ENCODE data around the gene NPR1. TPM values are rescaled to one million over a fixed set of nuclear protein-coding genes. Genes with fewer than 3 reads are reported as not detected.
A peak's percentile ranks its signal among the peaks of the same experiment; 100 is the strongest.

NPR1 gene
- total RNA-seq, 1 donor from 2014 or later = 0.19 TPM

GRCh38 chr1:153734396-153735089 lies 56.1 kb downstream of the NPR1 start:
- H3K4me2 ChIP-seq = peak overlapping the region; percentile 42
- H3K36me3 ChIP-seq = no peaks in the 10 kb centered on the region
- peaks cover 26% of the 10 kb centered on the region for H3K4me1 ChIP-seq
- H3K27me3 ChIP-seq = no peaks in the 10 kb centered on the region
- TF ChIP-seq EZH2 (IDR thresholded peaks at IDR 0.05) = no peak
- TF ChIP-seq, protein P1, sequence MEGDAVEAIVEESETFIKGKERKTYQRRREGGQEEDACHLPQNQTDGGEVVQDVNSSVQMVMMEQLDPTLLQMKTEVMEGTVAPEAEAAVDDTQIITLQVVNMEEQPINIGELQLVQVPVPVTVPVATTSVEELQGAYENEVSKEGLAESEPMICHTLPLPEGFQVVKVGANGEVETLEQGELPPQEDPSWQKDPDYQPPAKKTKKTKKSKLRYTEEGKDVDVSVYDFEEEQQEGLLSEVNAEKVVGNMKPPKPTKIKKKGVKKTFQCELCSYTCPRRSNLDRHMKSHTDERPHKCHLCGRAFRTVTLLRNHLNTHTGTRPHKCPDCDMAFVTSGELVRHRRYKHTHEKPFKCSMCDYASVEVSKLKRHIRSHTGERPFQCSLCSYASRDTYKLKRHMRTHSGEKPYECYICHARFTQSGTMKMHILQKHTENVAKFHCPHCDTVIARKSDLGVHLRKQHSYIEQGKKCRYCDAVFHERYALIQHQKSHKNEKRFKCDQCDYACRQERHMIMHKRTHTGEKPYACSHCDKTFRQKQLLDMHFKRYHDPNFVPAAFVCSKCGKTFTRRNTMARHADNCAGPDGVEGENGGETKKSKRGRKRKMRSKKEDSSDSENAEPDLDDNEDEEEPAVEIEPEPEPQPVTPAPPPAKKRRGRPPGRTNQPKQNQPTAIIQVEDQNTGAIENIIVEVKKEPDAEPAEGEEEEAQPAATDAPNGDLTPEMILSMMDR (IDR thresholded peaks at IDR 0.05) = no peak
- TF ChIP-seq EZH2phosphoT487 (IDR thresholded peaks at IDR 0.05) = no peak
- H3K9me3 ChIP-seq (ENCODE audit: low read depth) = no peaks in the 10 kb centered on the region
- peaks cover 49% of the 10 kb centered on the region for H3K79me2 ChIP-seq (ENCODE audit: low read depth)
- peaks cover 12% of the 10 kb centered on the region for H3F3A ChIP-seq (ENCODE audit: low read depth)
- H3K27ac ChIP-seq = peak overlapping the region; percentile 79
- H3K9ac ChIP-seq = peak overlapping the region; percentile 45
- no peak overlapping the region for H2AFZ ChIP-seq (replicated peaks)
- peaks cover 7% of the 10 kb centered on the region for H3K36me3 Mint-ChIP-seq
- H3K4me3 ChIP-seq = no peak overlapping the region
- peak overlapping the region; percentile 5 for H3K4me3 Mint-ChIP-seq
- H3K27ac Mint-ChIP-seq = peak overlapping the region; percentile 25
- no peaks in the 10 kb centered on the region for H3K9me3 Mint-ChIP-seq
- peaks cover 27% of the 10 kb centered on the region for H3K4me1 Mint-ChIP-seq
- no peaks in the 10 kb centered on the region for H3K27me3 Mint-ChIP-seq (ENCODE audit: insufficient read depth, low read depth)
- peaks cover 7% of the 10 kb centered on the region for H4K20me1 ChIP-seq (ENCODE audit: low read depth)
- DNase-seq (ENCODE audit: low spot score) = peak; percentile 34

DNA sequence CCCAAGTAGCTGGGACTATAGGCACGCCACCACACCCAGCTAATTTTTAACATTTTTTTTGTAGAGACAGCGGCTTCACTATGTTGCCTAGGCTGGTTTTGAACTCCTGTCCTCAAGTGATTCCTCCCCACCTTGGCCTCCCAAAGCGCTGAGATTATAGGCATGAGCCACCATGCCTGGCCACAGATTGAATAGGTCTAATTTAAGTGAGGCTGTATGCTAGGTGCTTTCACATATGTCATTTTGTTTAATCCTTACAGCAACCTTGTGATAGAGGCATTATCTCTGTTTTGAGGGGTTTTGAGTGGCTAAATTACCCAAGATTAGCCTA lies 56.6 kb downstream of the NPR1 start:
- Histone ChIP-seq H3K4me3 (no peak overlapping the region), H4K20me1 (ENCODE audit: low read depth) (peaks cover 7% of the 10 kb centered on the region), H3K4me1 (peaks cover 21% of the 10 kb centered on the region), H3K27me3 (no peaks in the 10 kb centered on the region), H3K4me2 (no peak overlapping the region), H3K36me3 (no peaks in the 10 kb centered on the region), H3K79me2 (ENCODE audit: low read depth) (peaks cover 44% of the 10 kb centered on the region), H2AFZ (replicated peaks) (no peak overlapping the region), H3K9ac (no peak overlapping the region), H3F3A (ENCODE audit: low read depth) (peaks cover 11% of the 10 kb centered on the region), H3K27ac (no peak overlapping the region), H3K9me3 (ENCODE audit: low read depth) (no peaks in the 10 kb centered on the region)
- no peak for DNase-seq (ENCODE audit: low spot score)
- H3K4me1 Mint-ChIP-seq = peaks cover 23% of the 10 kb centered on the region
- peaks cover 7% of the 10 kb centered on the region for H3K36me3 Mint-ChIP-seq
- no peaks in the 10 kb centered on the region for H3K9me3 Mint-ChIP-seq
- TF ChIP-seq EZH2phosphoT487 (IDR thresholded peaks at IDR 0.05) = no peak
- peak overlapping the region; percentile 25 for H3K27ac Mint-ChIP-seq
- H3K4me3 Mint-ChIP-seq = peak overlapping the region; percentile 5
- H3K27me3 Mint-ChIP-seq (ENCODE audit: insufficient read depth, low read depth) = no peaks in the 10 kb centered on the region

GRCh38 chr1:153741986-153742385 lies 63.5 kb downstream of the NPR1 start:
- Histone ChIP-seq H3K4me2 (no peak overlapping the region), H3K27me3 (no peaks in the 10 kb centered on the region), H3K9ac (no peak overlapping the region), H3K4me1 (peaks cover 27% of the 10 kb centered on the region), H3F3A (ENCODE audit: low read depth) (peaks cover 25% of the 10 kb centered on the region), H3K27ac (no peak overlapping the region), H3K9me3 (ENCODE audit: low read depth) (no peaks in the 10 kb centered on the region), H3K36me3 (no peaks in the 10 kb centered on the region), H3K79me2 (ENCODE audit: low read depth) (no peaks in the 10 kb centered on the region), H4K20me1 (ENCODE audit: low read depth) (peaks cover 16% of the 10 kb centered on the region), H2AFZ (replicated peaks) (no peak overlapping the region), H3K4me3 (no peak overlapping the region)
- Mint-ChIP-seq H3K4me3 (no peak overlapping the region), H3K27me3 (ENCODE audit: insufficient read depth, low read depth) (peaks cover 2% of the 10 kb centered on the region), H3K36me3 (peaks cover 37% of the 10 kb centered on the region), H3K4me1 (peaks cover 2% of the 10 kb centered on the region), H3K27ac (no peak overlapping the region), H3K9me3 (no peaks in the 10 kb centered on the region)
- no peak for DNase-seq (ENCODE audit: low spot score)
- TF ChIP-seq, protein P1 (IDR thresholded peaks at IDR 0.05) = no peak
- TF ChIP-seq EZH2phosphoT487 (IDR thresholded peaks at IDR 0.05) (no peak), EZH2 (IDR thresholded peaks at IDR 0.05) (no peak)

GRCh38 chr1:153742411-153743142 lies 64.1 kb downstream of the NPR1 start:
- Mint-ChIP-seq H3K27ac (no peak overlapping the region), H3K4me1 (peaks cover 2% of the 10 kb centered on the region), H3K27me3 (ENCODE audit: insufficient read depth, low read depth) (peaks cover 2% of the 10 kb centered on the region), H3K36me3 (peaks cover 40% of the 10 kb centered on the region), H3K9me3 (no peaks in the 10 kb centered on the region), H3K4me3 (no peak overlapping the region)
- peaks cover 28% of the 10 kb centered on the region for H3F3A ChIP-seq (ENCODE audit: low read depth)
- peaks cover 16% of the 10 kb centered on the region for H4K20me1 ChIP-seq (ENCODE audit: low read depth)
- no peaks in the 10 kb centered on the region for H3K79me2 ChIP-seq (ENCODE audit: low read depth)
- no peak for DNase-seq (ENCODE audit: low spot score)
- no peak for TF ChIP-seq EZH2phosphoT487 (IDR thresholded peaks at IDR 0.05)
- TF ChIP-seq, protein P1 (IDR thresholded peaks at IDR 0.05) = no peak
- TF ChIP-seq EZH2 (IDR thresholded peaks at IDR 0.05) = no peak
- H3K4me3 ChIP-seq = no peak overlapping the region
- H2AFZ ChIP-seq (replicated peaks) = no peak overlapping the region
- H3K4me1 ChIP-seq = peaks cover 30% of the 10 kb centered on the region
- H3K27ac ChIP-seq = no peak overlapping the region
- H3K36me3 ChIP-seq = no peaks in the 10 kb centered on the region
- no peaks in the 10 kb centered on the region for H3K27me3 ChIP-seq
- H3K4me2 ChIP-seq = no peak overlapping the region
- H3K9ac ChIP-seq = no peak overlapping the region
- H3K9me3 ChIP-seq (ENCODE audit: low read depth) = no peaks in the 10 kb centered on the region
